ENCODE measurements around the gene MRPL10.
"Not testable (repeated sequence)": the region's sequence is repeated elsewhere in the genome, so short reads cannot be mapped to it uniquely, and the experiment has no call there.

MRPL10 gene

GRCh38 chr17:47789611-47790561, 41.5 kb downstream of the MRPL10 start:
- DNase-seq (ENCODE audit: low read depth), result no peak

- DNase-seq (ENCODE audit: low read depth), result no peak
Measured at GRCh38 chr17:47785538-47786123, 45.7 kb downstream of the MRPL10 start.

GRCh38 chr17:47781397-47781796, 49.9 kb downstream of the MRPL10 start:
- DNase-seq (ENCODE audit: low read depth), result no peak

GRCh38 chr17:47778184-47778635, 53.1 kb downstream of the MRPL10 start:
- DNase-seq (ENCODE audit: low read depth), result no peak

GRCh38 chr17:47776330-47777197, 54.8 kb downstream of the MRPL10 start:
- no peak for DNase-seq (ENCODE audit: low read depth)

- no peak for DNase-seq (ENCODE audit: low read depth)
Measured at GRCh38 chr17:47774987-47775580, 56.3 kb downstream of the MRPL10 start.

GRCh38 chr17:47774331-47774730, 57.0 kb downstream of the MRPL10 start:
- no peak for DNase-seq (ENCODE audit: low read depth)

GRCh38 chr17:47773649-47774048, 57.7 kb downstream of the MRPL10 start:
- DNase-seq (ENCODE audit: low read depth), result not testable (repeated sequence)
